GM06990 (cell line): ENCODE results near the gene SLC44A1.

Source experiments
- DNase-seq: peaks from one replicate; pipeline ENCODE4 v3.0.0-alpha.2; 2011; ENCODE audit not compliant: insufficient read length; ENCODE audit errors: extremely low read depth
- H3K27me3 ChIP-seq: replicated peaks from 2 replicates; pipeline ENCODE4 v1.6.0; 2011; ENCODE audit warnings: low read length; ENCODE audit not compliant: control insufficient read depth, insufficient read depth
- H3K36me3 ChIP-seq: 2 replicates; pipeline ENCODE4 v1.5.1; 2011; ENCODE audit warnings: low read length; ENCODE audit not compliant: control insufficient read depth, insufficient read depth
- H3K4me3 ChIP-seq: replicated peaks from 2 replicates; pipeline ENCODE4 v1.5.1; 2011; ENCODE audit warnings: low read depth, mild to moderate bottlenecking, control low read depth, low read length
- CTCF ChIP-seq: IDR thresholded peaks from 2 replicates; pipeline ENCODE4 v1.5.1; 2011; ENCODE audit warnings: low read length, control low read depth, mild to moderate bottlenecking, inconsistent platforms; ENCODE audit not compliant: insufficient read depth, poor library complexity, severe bottlenecking

SLC44A1 gene

DNA sequence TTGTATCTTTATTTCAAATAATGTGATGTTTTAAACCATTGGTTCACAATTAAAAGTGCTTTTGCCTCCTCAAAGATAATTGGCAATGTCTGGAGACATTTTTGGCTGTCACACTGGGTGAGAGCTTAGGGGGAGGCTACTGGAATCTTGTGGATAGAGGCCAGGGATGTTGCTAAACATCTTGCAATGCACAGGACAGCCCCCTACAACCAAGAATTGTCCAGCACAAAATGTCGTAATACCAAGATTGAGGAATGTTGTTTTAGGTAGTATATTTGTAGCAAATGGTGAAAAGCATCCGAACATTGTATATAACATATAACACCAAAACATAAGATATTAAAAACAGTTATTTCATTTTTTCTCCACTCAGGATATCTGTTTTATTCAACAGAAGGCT lies 99.8 kb downstream of the SLC44A1 start:
- Histone ChIP-seq H3K4me3 (no peak overlapping the region), H3K27me3 (no peaks in the 10 kb centered on the region), H3K36me3 (no peaks in the 10 kb centered on the region)
- TF ChIP-seq CTCF: no peak
- DNase-seq: no peak

DNA sequence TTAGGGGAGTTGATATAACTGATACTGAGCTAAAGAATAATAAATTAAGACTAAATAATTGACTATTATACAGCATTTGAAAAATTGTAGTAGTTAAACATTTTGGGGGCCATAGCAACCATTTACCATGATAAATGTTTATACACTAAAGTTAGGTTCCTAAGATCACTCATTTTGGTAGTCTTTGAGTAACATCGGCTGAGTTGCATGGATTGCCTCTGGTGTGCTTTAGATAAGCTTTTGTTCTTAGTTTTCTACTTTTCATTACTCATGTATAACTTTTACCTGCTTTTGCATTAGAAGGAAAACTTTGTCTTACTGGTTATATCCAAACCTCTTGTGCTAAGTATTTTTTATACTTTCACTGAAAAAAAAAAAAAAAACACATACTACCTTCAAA lies 101.2 kb downstream of the SLC44A1 start:
- Histone ChIP-seq H3K4me3 (no peak overlapping the region), H3K27me3 (no peaks in the 10 kb centered on the region), H3K36me3 (no peaks in the 10 kb centered on the region)
- TF ChIP-seq CTCF: no peak
- no peak for DNase-seq

DNA sequence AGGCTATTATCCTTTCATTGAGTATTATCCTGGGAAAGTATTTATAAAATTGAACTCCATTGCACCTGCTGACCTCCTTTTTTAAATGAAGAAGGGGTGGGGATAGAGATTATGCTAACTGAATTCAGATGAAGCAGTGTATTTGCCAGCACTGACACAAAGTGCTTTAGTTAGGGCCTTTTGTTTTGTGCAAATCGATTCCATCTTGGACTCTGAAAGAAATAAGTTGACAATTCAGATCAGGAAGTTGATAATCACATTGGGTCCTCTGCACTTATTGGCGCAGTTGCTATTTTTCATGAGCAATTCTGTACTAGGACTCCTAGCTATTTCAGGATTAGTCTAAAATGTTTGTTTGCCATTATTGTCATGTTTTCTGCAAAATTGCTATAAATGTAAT lies 101.8 kb downstream of the SLC44A1 start:
- TF ChIP-seq CTCF: no peak
- Histone ChIP-seq H3K27me3 (no peaks in the 10 kb centered on the region), H3K4me3 (no peak overlapping the region), H3K36me3 (no peaks in the 10 kb centered on the region)
- DNase-seq: no peak

- DNase-seq: no peak
- no peak overlapping the region for H3K4me3 ChIP-seq
- no peak for TF ChIP-seq CTCF
- H3K27me3 ChIP-seq: no peaks in the 10 kb centered on the region
- no peaks in the 10 kb centered on the region for H3K36me3 ChIP-seq
Measured at GRCh38 chr9:105354448-105354847, 110.0 kb downstream of the SLC44A1 start.

- DNase-seq: peak; percentile 25
- TF ChIP-seq CTCF: no peak
- Histone ChIP-seq H3K4me3 (no peak overlapping the region), H3K36me3 (no peaks in the 10 kb centered on the region), H3K27me3 (no peaks in the 10 kb centered on the region)
Measured at GRCh38 chr9:105355781-105356180, 111.3 kb downstream of the SLC44A1 start.

- H3K4me3 ChIP-seq: no peak overlapping the region
- DNase-seq: peak; percentile 39
Measured at GRCh38 chr9:105357937-105358336, 113.5 kb downstream of the SLC44A1 start.

More at GRCh38 chr9:105357937-105358336, 113.5 kb downstream of the SLC44A1 start:
- H3K36me3 ChIP-seq: no peaks in the 10 kb centered on the region
- no peak for TF ChIP-seq CTCF
- no peaks in the 10 kb centered on the region for H3K27me3 ChIP-seq
